Ovary (tissue), 3 donors: ENCODE measurements around the gene RRP7A.

Experiments used
- CTCF ChIP-seq, 3 donors: fragments of 450-650 bp in 2 of 3; fragments of 200-600 bp in 1 of 3; IDR thresholded peaks; one replicate each; pipeline versions ENCODE4 v1.5.1 to v1.8.0; 2016 to 2022; ENCODE audit warnings: antibody characterized with exemption in 3 of 3, mild to moderate bottlenecking in 1 of 3
- POLR2A ChIP-seq: fragments of 450-650 bp; IDR thresholded peaks from one replicate; pipeline ENCODE4 v1.6.1; 2017; ENCODE audit warnings: antibody characterized with exemption, mild to moderate bottlenecking, moderate library complexity
- donor health status: DM: no; HTN: no; CAD: no.

GRCh38 chr22:42461511-42461910, 58.1 kb downstream of the RRP7A start:
- TF ChIP-seq CTCF (IDR thresholded peaks at IDR 0.05) (no peak), POLR2A (no peak)
